HG03045 (cell line): ENCODE results near the gene AP5S1.
"Not testable (repeated sequence)": the region's sequence is repeated elsewhere in the genome, so short reads cannot be mapped to it uniquely, and the experiment has no call there.

Experiments
- ATAC-seq: cut with Tn5 transposase; IDR thresholded peaks from one replicate; pipeline ENCODE4 v1.9.1; 2021; ENCODE audit warnings: mild to moderate bottlenecking, moderate library complexity; ENCODE audit not compliant: unreplicated experiment

The AP5S1 gene

GRCh38 chr20:3811467-3812258, 8.7 kb upstream of the AP5S1 start:
- no peak for ATAC-seq

- ATAC-seq, result no peak
These were observed 8.1 kb upstream of the AP5S1 start for GRCh38 chr20:3812259-3812681.

GRCh38 chr20:3812975-3813847, 7.1 kb upstream of the AP5S1 start:
- no peak for ATAC-seq

- no peak for ATAC-seq
These were observed 6.3 kb upstream of the AP5S1 start for GRCh38 chr20:3813848-3814581.

GRCh38 chr20:3814928-3815495, 5.3 kb upstream of the AP5S1 start:
- no peak for ATAC-seq

GRCh38 chr20:3815703-3816315, 4.5 kb upstream of the AP5S1 start:
- no peak for ATAC-seq

- ATAC-seq, result no peak
These were observed 1.9 kb upstream of the AP5S1 start for GRCh38 chr20:3818155-3819151.

- no peak for ATAC-seq
These were observed 818 bp upstream of the AP5S1 start for GRCh38 chr20:3819411-3820047.

- no peak for ATAC-seq
These were observed 767 bp downstream of the AP5S1 start for GRCh38 chr20:3820901-3821727.

- no peak for ATAC-seq
These were observed 1.6 kb downstream of the AP5S1 start for GRCh38 chr20:3821996-3822395.

GRCh38 chr20:3823881-3824280, 3.5 kb downstream of the AP5S1 start:
- ATAC-seq, result no peak

GRCh38 chr20:3825526-3825925, 5.2 kb downstream of the AP5S1 start:
- no peak for ATAC-seq

GRCh38 chr20:3826420-3826819, 6.1 kb downstream of the AP5S1 start:
- no peak for ATAC-seq

GRCh38 chr20:3828798-3829197, 8.5 kb downstream of the AP5S1 start:
- no peak for ATAC-seq

- not testable (repeated sequence) for ATAC-seq
These were observed 9.5 kb downstream of the AP5S1 start for GRCh38 chr20:3829891-3830290.

GRCh38 chr20:3836132-3836531, 15.8 kb downstream of the AP5S1 start:
- ATAC-seq, result no peak

- ATAC-seq, result no peak
These were observed 19.0 kb downstream of the AP5S1 start for GRCh38 chr20:3839328-3839727.

GRCh38 chr20:3840201-3840600, 19.9 kb downstream of the AP5S1 start:
- not testable (repeated sequence) for ATAC-seq
